Measurements from ENCODE around the gene KCNS3. TPM values are rescaled to one million over a fixed set of nuclear protein-coding genes. Genes with fewer than 3 reads are reported as not detected.

Gene KCNS3
- polyA plus RNA-seq, 1 of the 3 experiments (the other 2 are of a cell fraction), result 0.07 TPM

GRCh38 chr2:17876590-17876989 is 1.9 kb upstream of the KCNS3 start:
- Histone ChIP-seq H3K36me3 (replicated peaks in 1 of 2; ENCODE audit: control insufficient read depth in 1 of 2, insufficient read depth in 2 of 2, low read length in 1 of 2) (no peaks in the 10 kb centered on the region), H3K4me3 (ENCODE audit: low read depth in 2 of 2, low read length in 1 of 2) (no peak overlapping the region), H3K9me2 (no peaks in the 10 kb centered on the region), H3K27me3 (ENCODE audit: insufficient read depth) (peaks cover 70% of the 10 kb centered on the region), H3F3A (replicated peaks; ENCODE audit: insufficient read depth) (no peaks in the 10 kb centered on the region), H4K20me1 (ENCODE audit: insufficient read depth) (no peaks in the 10 kb centered on the region), H3K27ac (ENCODE audit: low read depth in 2 of 2, low read length in 1 of 2) (no peak overlapping the region), H3K9ac (no peak overlapping the region), H3K9me3 (no peaks in the 10 kb centered on the region), H3K4me2 (no peak overlapping the region), H3K79me2 (ENCODE audit: insufficient read depth) (no peaks in the 10 kb centered on the region), H3K4me1 (ENCODE audit: control insufficient read depth in 1 of 2, insufficient read depth in 2 of 2, low read depth in 1 of 2, low read length in 1 of 2) (peaks cover 4 to 13% of the 10 kb centered on the region in 2 experiments; a peak in 2 of 4 replicates), H2AFZ (ENCODE audit: low read depth) (no peak overlapping the region)
- whole genome bisulfite sequencing (ENCODE audit: low lambda C conversion rate), result 26% methylated on average over 4 of the region's 4 CpGs
- TF ChIP-seq NRF1 (IDR thresholded peaks at IDR 0.05; ENCODE audit: low read depth, low read length) (no peak), POLR2AphosphoS5 (IDR thresholded peaks at IDR 0.05; ENCODE audit: low read depth, low read length) (no peak), SMC3 (IDR thresholded peaks at IDR 0.05; ENCODE audit: low read depth, low read length) (no peak), TCF12 (IDR thresholded peaks at IDR 0.05) (no peak)
- TF ChIP-seq, protein P1, sequence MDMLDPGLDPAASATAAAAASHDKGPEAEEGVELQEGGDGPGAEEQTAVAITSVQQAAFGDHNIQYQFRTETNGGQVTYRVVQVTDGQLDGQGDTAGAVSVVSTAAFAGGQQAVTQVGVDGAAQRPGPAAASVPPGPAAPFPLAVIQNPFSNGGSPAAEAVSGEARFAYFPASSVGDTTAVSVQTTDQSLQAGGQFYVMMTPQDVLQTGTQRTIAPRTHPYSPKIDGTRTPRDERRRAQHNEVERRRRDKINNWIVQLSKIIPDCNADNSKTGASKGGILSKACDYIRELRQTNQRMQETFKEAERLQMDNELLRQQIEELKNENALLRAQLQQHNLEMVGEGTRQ (IDR thresholded peaks at IDR 0.05; ENCODE audit: borderline replicate concordance, low read depth, low read length), result no peak
- no peak for DNase-seq
- CTCF ChIA-PET, result interaction anchor here (1.5 to 2.9 kb wide), 2 partner anchors 156 to 273 kb away, joined by 4 to 12 read pairs; no protein-coding TSS in a partner anchor
- POLR2A ChIA-PET, result no interaction called here

- peak overlapping the region; percentile 38 to 42; a peak in 3 of 4 replicates for H3K4me3 ChIP-seq (ENCODE audit: low read depth in 2 of 2, low read length in 1 of 2)
- peaks cover 70% of the 10 kb centered on the region for H3K27me3 ChIP-seq (ENCODE audit: insufficient read depth)
- peaks cover 4 to 13% of the 10 kb centered on the region in 2 experiments; a peak in 2 of 4 replicates for H3K4me1 ChIP-seq (ENCODE audit: control insufficient read depth in 1 of 2, insufficient read depth in 2 of 2, low read depth in 1 of 2, low read length in 1 of 2)
- ChIA-PET POLR2A (no interaction called here), CTCF (interaction anchor here (0.9 to 2.9 kb wide), 7 partner anchors 8 to 500 kb away, joined by 3 to 12 read pairs (median 5); no protein-coding TSS in a partner anchor)
- no peaks in the 10 kb centered on the region for H3K79me2 ChIP-seq (ENCODE audit: insufficient read depth)
- TF ChIP-seq MXI1 (IDR thresholded peaks at IDR 0.05; ENCODE audit: low read depth, low read length) (no peak), YY1 (IDR thresholded peaks at IDR 0.05; ENCODE audit: low read depth) (no peak), NRF1 (IDR thresholded peaks at IDR 0.05; ENCODE audit: low read depth, low read length) (no peak), ZBTB33 (IDR thresholded peaks at IDR 0.05; ENCODE audit: borderline replicate concordance, low read depth) (no peak), FOSL2 (IDR thresholded peaks at IDR 0.05; ENCODE audit: borderline replicate concordance, low read depth) (no peak), RCOR1 (IDR thresholded peaks at IDR 0.05; ENCODE audit: low read length) (no peak), JUND (IDR thresholded peaks at IDR 0.05) (no peak), NFIC (IDR thresholded peaks at IDR 0.05; ENCODE audit: borderline replicate concordance) (no peak), RXRA (IDR thresholded peaks at IDR 0.05; ENCODE audit: borderline replicate concordance, low read depth) (no peak)
- H3K36me3 ChIP-seq (replicated peaks in 1 of 2; ENCODE audit: control insufficient read depth in 1 of 2, insufficient read depth in 2 of 2, low read length in 1 of 2), result no peaks in the 10 kb centered on the region
- no peaks in the 10 kb centered on the region for H3F3A ChIP-seq (replicated peaks; ENCODE audit: insufficient read depth)
- H3K9me3 ChIP-seq, result no peaks in the 10 kb centered on the region
- DNase-seq, result peak; percentile 41
- WGBS (ENCODE audit: low lambda C conversion rate), result 8% methylated on average over 28 of the region's 28 CpGs
- H3K9ac ChIP-seq, result no peak overlapping the region
- H4K20me1 ChIP-seq (ENCODE audit: insufficient read depth), result no peaks in the 10 kb centered on the region
- H3K9me2 ChIP-seq, result no peaks in the 10 kb centered on the region
- peak overlapping the region; percentile 58; the same call in 1 of the 2 replicates for H2AFZ ChIP-seq (ENCODE audit: low read depth)
- no peak overlapping the region for H3K27ac ChIP-seq (ENCODE audit: low read depth in 2 of 2, low read length in 1 of 2)
- H3K4me2 ChIP-seq, result peak overlapping the region; percentile 90
Measured at GRCh38 chr2:17877811-17878280, 621 bp upstream of the KCNS3 start.
